Natural killer cell treated with Interleukin-12 subunit alpha and Interleukin-12 subunit beta and Interleukin-15 and Interleukin-18, amount 100 ng/mL, for 72 hours (primary cell): ENCODE results near the gene USP3. TPM values are rescaled to one million over a fixed set of nuclear protein-coding genes. Genes with fewer than 3 reads are reported as not detected.
A peak's percentile ranks its signal among the peaks of the same experiment; 100 is the strongest.

Source experiments
- ATAC-seq, 2 donors: fragments of 150-1000 bp; cut with Tn5 transposase in 1 of 2; sonication (Bioruptor Pico), chemical (Tn5 transposase) in 1 of 2; 2 replicates each; pipeline ENCODE4 v1.10.0; 2021
- DNase-seq: peaks from one replicate; pipeline ENCODE4 v3.0.0; 2022; ENCODE audit warnings: low spot score
- H3K27ac Mint-ChIP-seq, 2 donors: 1 replicate in 1 of 2; 2 replicates in 1 of 2; pipeline ENCODE4 v1.8.0; 2022; ENCODE audit warnings: mixed read lengths in 2 of 2, mild to moderate bottlenecking in 1 of 2, moderate library complexity in 1 of 2
- H3K27me3 Mint-ChIP-seq, 2 donors: 1 replicate in 1 of 2; 2 replicates in 1 of 2; pipeline ENCODE4 v1.8.0; 2022; ENCODE audit warnings: mixed read lengths in 2 of 2
- H3K36me3 Mint-ChIP-seq: one replicate; pipeline ENCODE4 v1.8.0; 2022; ENCODE audit warnings: mixed read lengths
- H3K4me1 Mint-ChIP-seq, 2 donors: 1 replicate in 1 of 2; 2 replicates in 1 of 2; pipeline ENCODE4 v1.8.0; 2022; ENCODE audit warnings: low read depth in 2 of 2, mixed read lengths in 2 of 2, mild to moderate bottlenecking in 1 of 2
- H3K4me3 Mint-ChIP-seq: one replicate; pipeline ENCODE4 v1.8.0; 2022; ENCODE audit warnings: mixed read lengths
- H3K9me3 Mint-ChIP-seq: 2 replicates; pipeline ENCODE4 v1.8.0; 2022; ENCODE audit warnings: mixed read lengths
- total RNA-seq, 2 donors: library from RNA; stranded (reverse); gene quantifications; one replicate each; pipeline ENCODE4 v1.2.3, GENCODE V29; 2022

Gene USP3
- total RNA-seq, 2 donors from 2014 or later: 70.0 to 75.3 TPM

DNA sequence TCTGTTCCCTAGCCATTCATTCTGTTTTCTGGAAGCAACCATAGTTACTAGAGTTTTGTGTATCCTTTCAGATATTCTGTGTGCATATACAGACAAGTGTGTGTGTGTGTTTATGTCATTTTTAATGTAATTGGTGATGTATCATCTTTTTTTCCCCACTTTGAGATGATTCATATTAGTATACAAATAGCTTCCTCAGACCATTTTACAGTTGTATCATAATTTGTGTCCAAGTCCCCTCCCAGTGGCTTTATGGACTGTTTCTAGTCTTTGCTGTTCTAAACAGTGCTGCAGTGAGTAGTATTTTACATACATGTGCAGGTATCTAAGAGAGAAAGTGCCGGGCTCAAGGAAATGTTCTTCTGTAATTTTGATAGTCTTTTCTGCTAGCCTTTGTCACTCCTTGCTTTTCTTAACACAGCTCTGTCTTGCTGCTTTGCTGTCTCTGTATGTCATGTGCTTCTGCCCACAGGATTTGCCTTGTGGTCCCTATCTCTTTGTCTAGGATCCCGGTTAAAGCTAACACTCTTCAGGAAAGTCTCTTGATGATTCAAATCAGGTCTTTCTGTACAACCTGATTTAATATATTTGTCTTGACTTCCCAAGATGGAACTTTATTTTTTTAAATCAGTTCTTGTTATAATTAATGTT is 61.3 kb downstream of the USP3 start:
- peaks cover 12% of the 10 kb centered on the region for H3K36me3 Mint-ChIP-seq
- no peak for DNase-seq

DNA sequence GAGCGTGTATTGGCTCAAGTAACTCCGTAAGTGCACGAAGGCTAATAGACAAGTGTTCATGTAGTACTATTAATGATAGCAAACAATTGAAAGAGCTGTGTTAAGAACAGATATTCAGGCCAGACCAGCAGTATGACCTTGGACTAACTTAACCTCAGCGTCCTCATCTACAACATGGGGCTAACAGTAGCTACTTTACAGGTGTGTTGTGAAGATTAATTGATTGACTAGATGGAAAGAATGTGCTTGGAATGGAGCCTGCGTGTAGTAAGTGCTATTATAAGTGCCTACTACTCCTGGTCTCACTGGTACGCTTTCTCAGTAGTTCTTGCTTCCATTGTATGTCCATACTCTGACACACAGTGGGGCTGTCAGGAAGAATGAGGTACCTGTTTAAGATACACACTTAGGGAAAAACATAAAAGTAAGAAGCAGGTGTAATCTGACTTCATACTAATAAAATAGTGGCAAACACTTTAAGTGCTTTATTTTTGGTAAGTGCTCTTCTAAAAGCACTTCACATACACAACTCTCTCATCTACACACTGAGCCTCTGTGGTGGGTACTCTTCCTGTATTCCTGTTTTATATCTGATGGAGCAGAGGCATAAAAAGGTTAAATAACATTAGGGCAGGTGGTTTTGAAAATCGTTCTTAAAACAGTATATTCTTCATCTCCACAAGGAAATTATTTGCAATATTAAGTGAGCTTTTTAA is 68.5 kb downstream of the USP3 start:
- Mint-ChIP-seq H3K9me3 (no peaks in the 10 kb centered on the region), H3K4me1 (peaks cover 5% of the 10 kb centered on the region in 2 donors), H3K27me3 (no peaks in the 10 kb centered on the region), H3K4me3 (no peak overlapping the region), H3K36me3 (peaks cover 14% of the 10 kb centered on the region), H3K27ac (no peak overlapping the region)
- DNase-seq (no peak), ATAC-seq (no peak)

More for the DNA sequence above, 61.3 kb downstream of the USP3 start:
- no peaks in the 10 kb centered on the region for H3K9me3 Mint-ChIP-seq
- no peak overlapping the region for H3K4me3 Mint-ChIP-seq
- H3K4me1 Mint-ChIP-seq: peaks cover 11 to 12% of the 10 kb centered on the region in 2 donors
- peak overlapping the region in 1 of 2 donors; percentile 38 for H3K27ac Mint-ChIP-seq
- ATAC-seq: no peak
- no peaks in the 10 kb centered on the region for H3K27me3 Mint-ChIP-seq

DNA sequence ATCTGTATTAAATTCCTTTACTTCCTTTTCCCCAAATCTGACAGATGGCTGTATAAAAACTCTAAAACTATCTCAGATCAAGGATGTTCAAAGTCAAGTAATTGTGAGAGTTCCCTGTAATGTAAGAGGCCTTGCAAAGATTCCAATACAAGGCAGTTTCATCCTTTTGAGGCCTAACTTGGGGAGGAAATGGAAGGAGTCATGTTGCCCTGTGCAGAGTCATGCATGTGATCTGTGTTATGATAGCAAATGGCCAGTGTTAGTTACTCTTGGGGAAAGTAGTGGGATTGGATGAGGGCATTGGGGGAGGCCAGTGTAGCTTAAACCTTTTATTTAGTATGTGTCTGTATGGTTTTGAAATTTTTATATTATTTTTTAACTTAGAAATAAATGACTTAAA is 69.1 kb downstream of the USP3 start:
- ATAC-seq (no peak), DNase-seq (no peak)
- H3K36me3 Mint-ChIP-seq: peaks cover 9% of the 10 kb centered on the region
- H3K9me3 Mint-ChIP-seq: no peaks in the 10 kb centered on the region
- no peak overlapping the region for H3K27ac Mint-ChIP-seq
- no peaks in the 10 kb centered on the region for H3K27me3 Mint-ChIP-seq
- no peak overlapping the region for H3K4me3 Mint-ChIP-seq
- peaks cover 0 to 5% of the 10 kb centered on the region in 2 donors for H3K4me1 Mint-ChIP-seq

DNA sequence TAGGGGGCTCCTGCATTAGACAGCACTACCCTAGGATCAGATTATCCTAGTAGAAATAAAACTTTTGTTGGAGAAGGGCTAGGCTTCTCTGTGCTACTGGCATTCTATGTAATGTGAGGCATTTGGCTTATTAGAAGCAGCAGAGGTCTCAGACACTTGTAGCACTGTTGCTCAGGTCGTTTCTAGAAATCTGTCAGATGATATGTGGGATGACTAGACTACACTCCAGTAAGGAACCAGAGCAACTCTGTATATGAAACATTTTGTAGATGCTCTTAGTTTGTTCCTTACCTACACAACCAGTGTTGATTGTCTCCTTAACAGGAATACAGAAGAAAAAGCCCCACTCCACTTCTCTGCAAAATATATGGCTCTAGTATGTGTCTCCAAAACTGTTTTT is 70.9 kb downstream of the USP3 start:
- peaks cover 8% of the 10 kb centered on the region for H3K36me3 Mint-ChIP-seq
- no peaks in the 10 kb centered on the region for H3K9me3 Mint-ChIP-seq
- H3K27me3 Mint-ChIP-seq: no peaks in the 10 kb centered on the region
- H3K27ac Mint-ChIP-seq: no peak overlapping the region
- ATAC-seq: peak in 1 of 2 donors; percentile 68
- peaks cover 0 to 5% of the 10 kb centered on the region in 2 donors for H3K4me1 Mint-ChIP-seq
- no peak for DNase-seq
- no peak overlapping the region for H3K4me3 Mint-ChIP-seq

DNA sequence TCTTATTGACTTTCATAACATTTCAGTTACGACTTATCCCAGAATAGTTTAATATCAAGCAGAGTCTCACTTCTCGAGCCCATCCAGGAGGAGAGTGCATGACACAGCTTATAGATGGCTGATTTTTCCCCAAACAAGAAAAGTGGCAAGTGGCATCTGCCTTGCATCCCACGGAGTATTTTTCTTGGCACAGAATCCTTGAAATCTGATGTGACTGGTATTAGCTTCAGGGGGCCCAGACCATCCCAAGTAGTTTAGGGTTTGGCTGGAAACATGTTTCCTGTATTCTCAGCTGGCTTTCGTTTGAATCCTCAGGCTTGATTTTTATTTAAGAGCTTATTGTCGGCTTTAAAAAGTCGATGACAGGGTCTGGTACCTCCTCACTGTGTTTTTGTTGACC is 72.0 kb downstream of the USP3 start:
- no peaks in the 10 kb centered on the region for H3K9me3 Mint-ChIP-seq
- no peak overlapping the region for H3K4me3 Mint-ChIP-seq
- peaks cover 8% of the 10 kb centered on the region for H3K36me3 Mint-ChIP-seq
- no peak for ATAC-seq
- H3K27ac Mint-ChIP-seq: peak overlapping the region in 1 of 2 donors; percentile 45
- H3K4me1 Mint-ChIP-seq: peaks cover 0 to 5% of the 10 kb centered on the region in 2 donors
- no peaks in the 10 kb centered on the region for H3K27me3 Mint-ChIP-seq
- no peak for DNase-seq

DNA sequence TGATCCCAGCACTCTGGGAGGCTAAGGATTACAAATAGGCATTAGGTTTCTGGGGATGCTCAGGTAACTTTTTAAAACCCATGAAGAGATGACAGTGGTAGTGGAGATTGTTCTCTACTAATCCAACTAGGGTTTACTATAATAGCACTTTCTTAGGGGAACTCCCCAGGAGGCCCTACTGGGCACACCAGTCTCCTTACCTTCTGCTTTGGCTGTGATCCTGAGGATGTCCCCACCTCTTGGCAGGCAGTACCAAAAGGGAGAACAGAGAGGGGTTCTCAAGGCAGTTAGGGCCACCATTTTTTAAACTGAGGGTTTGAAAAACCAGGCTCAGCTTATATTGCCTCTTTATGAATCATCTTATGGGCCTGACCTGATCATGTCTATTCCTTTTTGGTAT is 77.8 kb downstream of the USP3 start:
- peaks cover 23% of the 10 kb centered on the region for H3K36me3 Mint-ChIP-seq
- no peak for DNase-seq
- no peaks in the 10 kb centered on the region for H3K27me3 Mint-ChIP-seq
- H3K4me3 Mint-ChIP-seq: no peak overlapping the region
- H3K4me1 Mint-ChIP-seq: peaks cover 5 to 8% of the 10 kb centered on the region in 2 donors
- no peak for ATAC-seq
- H3K27ac Mint-ChIP-seq: peak overlapping the region in 1 of 2 donors; percentile 9
- no peaks in the 10 kb centered on the region for H3K9me3 Mint-ChIP-seq

DNA sequence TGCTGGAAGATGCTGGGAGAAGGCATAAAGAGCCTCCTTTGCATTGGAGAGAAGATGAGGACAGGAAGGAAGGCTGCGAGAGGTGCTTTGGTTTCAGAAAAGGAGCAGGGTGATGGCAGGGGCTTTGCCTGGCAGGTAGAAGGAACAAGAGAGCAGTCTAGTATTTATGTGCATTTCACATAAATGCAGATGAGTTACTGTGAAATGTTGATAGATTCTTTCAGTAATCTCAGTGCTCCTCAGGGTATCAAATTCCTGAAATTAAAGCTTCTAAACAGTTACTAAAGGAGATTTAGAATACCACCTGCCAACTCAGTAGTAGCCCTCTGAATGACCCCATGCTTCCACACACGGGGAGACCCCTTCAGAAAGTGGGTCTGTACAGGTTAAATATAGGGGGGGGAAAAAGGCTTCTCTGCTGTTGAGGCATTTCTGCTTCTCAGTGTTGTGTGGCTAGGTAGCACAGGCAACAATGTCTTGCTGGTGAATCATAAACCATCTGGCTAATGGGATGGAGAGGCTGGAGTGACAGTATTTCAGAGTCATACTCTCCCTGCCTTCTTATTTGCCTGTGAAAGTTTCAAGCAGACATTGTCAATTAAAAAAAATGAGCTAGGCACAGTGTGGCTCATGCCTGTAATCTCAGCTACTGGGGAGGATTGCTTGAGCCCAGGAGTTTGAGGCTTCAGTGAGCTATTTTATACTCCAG is 78.5 kb downstream of the USP3 start:
- no peaks in the 10 kb centered on the region for H3K9me3 Mint-ChIP-seq
- DNase-seq (no peak), ATAC-seq (no peak)
- H3K4me3 Mint-ChIP-seq: no peak overlapping the region
- H3K4me1 Mint-ChIP-seq: peaks cover 5 to 8% of the 10 kb centered on the region in 2 donors
- peak overlapping the region in 1 of 2 donors; percentile 9 for H3K27ac Mint-ChIP-seq
- H3K36me3 Mint-ChIP-seq: peaks cover 23% of the 10 kb centered on the region
- no peaks in the 10 kb centered on the region for H3K27me3 Mint-ChIP-seq

DNA sequence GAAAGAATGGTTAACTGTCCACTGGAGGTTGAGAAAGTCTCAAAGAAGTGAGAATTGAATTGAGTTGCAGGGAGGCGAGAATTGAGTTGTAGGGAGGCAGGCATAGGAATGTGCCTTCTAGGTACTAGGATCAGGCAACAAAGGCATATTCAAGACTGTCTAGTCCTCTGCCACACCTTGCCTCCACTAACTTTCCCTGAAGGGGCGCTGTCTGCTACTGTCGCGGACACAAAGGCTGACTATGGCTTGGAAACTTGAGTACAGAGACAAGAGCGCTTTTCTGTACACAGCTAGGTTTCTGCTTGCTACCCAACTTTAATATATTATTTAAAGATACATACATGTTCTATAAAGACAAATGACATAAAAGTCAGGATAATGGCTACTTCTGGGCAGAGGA is 82.4 kb downstream of the USP3 start:
- Mint-ChIP-seq H3K27ac (peak overlapping the region in 1 of 2 donors; percentile 46), H3K4me3 (no peak overlapping the region)
- no peak for DNase-seq

DNA sequence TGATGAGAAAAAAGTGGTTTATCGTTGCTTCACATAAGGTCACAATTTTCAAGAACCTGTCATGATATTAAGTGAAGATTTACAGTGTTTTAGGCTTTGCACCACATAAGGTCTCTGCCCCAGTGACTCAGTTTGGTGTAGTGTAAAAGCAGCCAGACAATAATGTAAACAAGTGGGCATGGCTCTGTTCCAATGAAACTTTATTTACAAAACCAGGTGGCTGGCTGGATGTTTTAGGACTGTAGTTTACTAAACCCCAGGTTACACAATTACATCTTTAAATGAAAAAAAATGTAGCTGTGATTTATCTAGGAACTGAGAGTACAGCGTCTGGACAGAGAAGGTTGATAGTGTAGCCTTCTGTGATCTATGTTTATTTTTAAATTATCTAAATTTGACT is 83.1 kb downstream of the USP3 start:
- DNase-seq (no peak), ATAC-seq (no peak)
- H3K27ac Mint-ChIP-seq: no peak overlapping the region
- peaks cover 1 to 13% of the 10 kb centered on the region in 2 donors for H3K4me1 Mint-ChIP-seq
- H3K4me3 Mint-ChIP-seq: no peak overlapping the region
- H3K36me3 Mint-ChIP-seq: peaks cover 37% of the 10 kb centered on the region
- H3K27me3 Mint-ChIP-seq: no peaks in the 10 kb centered on the region
- no peaks in the 10 kb centered on the region for H3K9me3 Mint-ChIP-seq

More for the DNA sequence above, 82.4 kb downstream of the USP3 start:
- H3K27me3 Mint-ChIP-seq: no peaks in the 10 kb centered on the region
- peaks cover 41% of the 10 kb centered on the region for H3K36me3 Mint-ChIP-seq
- no peaks in the 10 kb centered on the region for H3K9me3 Mint-ChIP-seq
- no peak for ATAC-seq
- H3K4me1 Mint-ChIP-seq: peaks cover 5 to 15% of the 10 kb centered on the region in 2 donors

DNA sequence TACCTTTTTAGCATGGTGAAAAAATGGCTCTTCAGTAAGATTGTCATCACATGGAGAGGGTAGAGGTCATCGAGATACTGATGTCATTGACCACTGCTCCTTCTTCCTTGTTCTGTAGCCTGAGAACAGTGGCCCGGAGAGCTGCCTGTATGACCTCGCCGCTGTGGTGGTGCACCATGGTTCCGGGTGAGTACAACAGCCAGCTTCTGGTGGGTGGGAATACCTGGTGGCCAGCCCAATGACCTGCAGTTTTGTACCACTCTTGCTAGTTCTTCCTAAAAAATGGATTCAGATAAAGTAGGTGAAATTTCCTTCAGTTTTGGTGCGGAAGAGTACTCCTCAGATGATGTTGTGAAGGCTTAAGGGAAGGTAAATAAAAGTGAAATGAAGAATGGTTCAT is 84.4 kb downstream of the USP3 start:
- no peak for ATAC-seq
- no peaks in the 10 kb centered on the region for H3K9me3 Mint-ChIP-seq
- H3K27ac Mint-ChIP-seq: no peak overlapping the region

DNA sequence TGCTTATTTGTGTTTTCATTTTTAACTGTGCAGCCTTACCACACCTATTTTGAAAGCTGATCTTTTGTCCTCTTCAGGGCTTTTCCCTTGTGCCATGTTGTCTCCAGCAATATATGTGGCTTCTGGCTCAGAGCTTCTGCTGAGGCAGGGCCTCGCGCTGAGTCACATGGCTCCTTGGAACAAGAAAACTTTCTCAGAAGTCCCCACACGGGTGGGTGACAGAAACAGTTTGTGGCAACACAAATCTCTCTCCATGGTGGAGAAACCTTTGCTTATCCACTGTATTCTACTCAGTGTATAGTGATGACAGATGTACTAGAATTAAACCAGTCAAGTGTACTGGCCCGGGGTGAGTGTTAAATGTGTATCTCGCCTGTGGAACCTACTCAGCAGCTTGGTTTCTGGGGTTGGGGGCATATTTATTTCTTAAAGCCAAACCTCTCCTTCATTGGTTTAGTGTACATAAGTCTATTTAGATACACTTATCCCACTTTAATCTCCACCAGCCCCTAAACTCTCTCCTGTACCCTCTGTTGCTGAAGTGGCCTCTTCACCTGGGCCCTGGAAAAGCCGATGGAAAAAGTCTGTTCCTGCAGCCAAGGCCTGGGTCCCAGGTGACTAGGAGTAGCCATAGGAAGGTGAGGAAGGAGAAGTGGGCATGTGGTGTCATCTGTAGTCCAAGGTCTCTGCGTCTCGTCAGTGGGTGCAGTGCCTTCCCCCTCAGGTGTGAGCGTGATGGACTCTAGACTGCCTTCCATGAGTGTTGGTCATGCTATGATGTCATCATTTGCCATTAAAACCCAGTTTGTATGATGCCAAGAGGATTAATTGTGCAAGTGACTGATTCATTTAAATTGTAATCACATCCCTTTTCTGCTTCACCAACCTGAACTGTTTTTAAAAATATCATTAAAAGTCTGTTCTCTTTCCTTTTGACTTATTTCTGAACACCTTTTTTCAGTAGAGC is 89.6 kb downstream of the USP3 start:
- Mint-ChIP-seq H3K27me3 (no peaks in the 10 kb centered on the region), H3K9me3 (no peaks in the 10 kb centered on the region), H3K36me3 (peaks cover 18% of the 10 kb centered on the region), H3K4me1 (peaks cover 27 to 32% of the 10 kb centered on the region in 2 donors), H3K27ac (peak overlapping the region in 1 of 2 donors; percentile 40), H3K4me3 (peak overlapping the region; percentile 9)
- no peak for DNase-seq
- ATAC-seq: peak; percentile 37 to 73

More for the DNA sequence above, 84.4 kb downstream of the USP3 start:
- no peak for DNase-seq
- peaks cover 36% of the 10 kb centered on the region for H3K36me3 Mint-ChIP-seq
- H3K4me1 Mint-ChIP-seq: peaks cover 5 to 12% of the 10 kb centered on the region in 2 donors
- no peaks in the 10 kb centered on the region for H3K27me3 Mint-ChIP-seq
- H3K4me3 Mint-ChIP-seq: no peak overlapping the region

DNA sequence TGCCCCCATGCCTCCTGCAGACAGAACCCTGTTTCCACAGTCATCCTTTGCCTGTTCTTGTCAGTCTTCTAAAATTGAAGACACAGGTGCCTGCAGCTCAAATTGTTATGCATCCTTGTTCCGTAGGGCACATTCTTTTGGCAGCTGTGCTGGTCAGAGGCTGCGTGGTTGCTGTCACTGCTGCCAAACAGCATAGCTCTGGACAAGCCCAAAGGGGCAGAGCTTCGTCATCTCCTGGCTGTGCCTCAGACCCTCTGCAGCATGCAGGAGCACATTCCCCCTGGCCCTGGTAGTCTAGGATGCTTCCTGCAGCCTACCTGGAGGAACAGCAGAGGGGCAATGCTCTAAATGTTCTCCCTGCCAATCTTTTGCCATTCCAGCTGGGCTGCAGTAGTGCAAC is 90.7 kb downstream of the USP3 start:
- Mint-ChIP-seq H3K4me1 (peaks cover 30 to 35% of the 10 kb centered on the region in 2 donors), H3K9me3 (no peaks in the 10 kb centered on the region), H3K4me3 (no peak overlapping the region), H3K27ac (peak overlapping the region; percentile 40 to 45), H3K36me3 (peaks cover 16% of the 10 kb centered on the region), H3K27me3 (no peaks in the 10 kb centered on the region)
- no peak for DNase-seq
- no peak for ATAC-seq

DNA sequence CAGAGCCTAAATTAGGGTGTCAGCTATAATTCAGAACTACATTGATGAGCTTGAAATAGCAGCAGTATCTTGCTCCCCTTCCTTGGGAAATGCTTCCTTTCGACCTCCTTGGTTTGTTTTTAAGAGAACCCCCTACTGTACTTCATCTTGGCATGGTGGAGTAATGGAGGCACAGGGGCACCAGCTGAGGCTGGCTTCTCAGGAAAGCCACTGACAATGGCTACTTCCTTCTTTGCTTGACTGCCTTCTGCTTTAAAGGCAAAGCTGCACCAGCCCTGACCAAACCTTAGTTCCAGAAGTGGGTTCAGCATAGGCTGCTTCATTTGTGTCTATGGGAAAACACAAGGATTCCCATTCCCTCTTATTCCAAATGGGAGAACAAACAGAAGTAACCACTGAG is 91.3 kb downstream of the USP3 start:
- no peak for DNase-seq
- Mint-ChIP-seq H3K36me3 (peaks cover 9% of the 10 kb centered on the region), H3K4me1 (peaks cover 31 to 37% of the 10 kb centered on the region in 2 donors), H3K4me3 (no peak overlapping the region), H3K27me3 (no peaks in the 10 kb centered on the region), H3K9me3 (no peaks in the 10 kb centered on the region), H3K27ac (peak overlapping the region; percentile 21 to 45)
- ATAC-seq: no peak
